ENCODE measurements around the gene PDE11A. TPM values are rescaled to one million over a fixed set of nuclear protein-coding genes. Genes with fewer than 3 reads are reported as not detected.

PDE11A gene
- total and polyA plus RNA-seq, 4 experiments from 2014 or later = not detected

- Histone ChIP-seq H3K9me3 (ENCODE audit: control insufficient read depth in 1 of 2, low read length in 2 of 2) (no peaks in the 10 kb centered on the region), H3K27me3 (ENCODE audit: insufficient read depth, low read length) (no peaks in the 10 kb centered on the region), H3K36me3 (ENCODE audit: insufficient read depth, low read length) (no peaks in the 10 kb centered on the region), H3K4me1 (ENCODE audit: insufficient read depth, low read length) (no peaks in the 10 kb centered on the region), H3K27ac (ENCODE audit: low read depth, low read length) (no peak overlapping the region), H3K4me3 (ENCODE audit: low read length in 2 of 2) (no peak overlapping the region)
- ChIA-PET POLR2A (ENCODE audit: partially characterized antibody) (no interaction called here), CTCF (ENCODE audit: partially characterized antibody) (interaction anchor here (1.0 kb wide), 1 partner anchor 12 kb away, joined by 3 read pairs; no protein-coding TSS in a partner anchor)
- Mint-ChIP-seq H3K4me1 (no peaks in the 10 kb centered on the region), H3K4me3 (no peak overlapping the region), H3K9me3 (no peaks in the 10 kb centered on the region), H3K27ac (no peak overlapping the region), H3K27me3 (peaks cover 5 to 18% of the 10 kb centered on the region in 2 donors), H3K36me3 (no peaks in the 10 kb centered on the region)
- intact Hi-C loops (cut with micrococcal nuclease) = no loop called here
- DNase-seq = no peak
Observed at GRCh38 chr2:177592945-177593344, 479.6 kb downstream of the PDE11A start.

- Histone ChIP-seq H3K36me3 (ENCODE audit: insufficient read depth, low read length) (no peaks in the 10 kb centered on the region), H3K27ac (ENCODE audit: low read depth, low read length) (no peak overlapping the region), H3K4me1 (ENCODE audit: insufficient read depth, low read length) (no peaks in the 10 kb centered on the region), H3K4me3 (ENCODE audit: low read length in 2 of 2) (no peak overlapping the region), H3K27me3 (ENCODE audit: insufficient read depth, low read length) (no peaks in the 10 kb centered on the region), H3K9me3 (ENCODE audit: control insufficient read depth in 1 of 2, low read length in 2 of 2) (no peaks in the 10 kb centered on the region)
- Mint-ChIP-seq H3K4me3 (no peak overlapping the region), H3K27ac (no peak overlapping the region), H3K4me1 (no peaks in the 10 kb centered on the region), H3K9me3 (no peaks in the 10 kb centered on the region), H3K27me3 (peaks cover 3 to 14% of the 10 kb centered on the region in 2 donors), H3K36me3 (no peaks in the 10 kb centered on the region)
- CTCF ChIA-PET (ENCODE audit: partially characterized antibody) = interaction anchor here (1.0 kb wide), 1 partner anchor 12 kb away, joined by 3 read pairs; no protein-coding TSS in a partner anchor
- intact Hi-C loops (cut with micrococcal nuclease) = no loop called here
- DNase-seq = no peak
- POLR2A ChIA-PET (ENCODE audit: partially characterized antibody) = no interaction called here
Observed at GRCh38 chr2:177592397-177592796, 480.2 kb downstream of the PDE11A start.

DNA sequence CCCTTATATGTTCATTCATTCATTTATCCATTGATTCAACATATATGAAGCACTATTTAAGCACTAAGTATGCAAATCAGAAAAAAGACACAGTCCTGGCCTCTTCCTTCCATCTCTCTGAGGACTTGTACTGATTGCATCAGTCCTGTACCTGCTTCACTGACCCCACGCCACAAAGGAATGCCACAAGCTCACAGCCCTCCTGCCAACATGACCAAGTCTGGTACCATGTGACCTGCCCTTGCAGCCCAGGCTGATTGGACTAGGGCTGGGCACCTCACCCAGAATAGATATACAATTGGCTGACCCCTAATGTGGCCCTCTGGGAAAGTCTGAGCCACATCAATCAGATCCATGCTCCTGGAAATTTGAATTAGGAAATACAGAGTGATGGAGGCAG lies 483.4 kb downstream of the PDE11A start:
- Mint-ChIP-seq H3K36me3 (no peaks in the 10 kb centered on the region), H3K4me3 (no peak overlapping the region), H3K27me3 (peaks cover 3 to 14% of the 10 kb centered on the region in 2 donors), H3K27ac (no peak overlapping the region), H3K4me1 (no peaks in the 10 kb centered on the region), H3K9me3 (no peaks in the 10 kb centered on the region)
- ChIA-PET POLR2A (ENCODE audit: partially characterized antibody) (no interaction called here), CTCF (ENCODE audit: partially characterized antibody) (no interaction called here)
- Histone ChIP-seq H3K9me3 (ENCODE audit: control insufficient read depth in 1 of 2, low read length in 2 of 2) (no peaks in the 10 kb centered on the region), H3K36me3 (ENCODE audit: insufficient read depth, low read length) (no peaks in the 10 kb centered on the region), H3K4me3 (ENCODE audit: low read length in 2 of 2) (no peak overlapping the region), H3K27me3 (ENCODE audit: insufficient read depth, low read length) (no peaks in the 10 kb centered on the region), H3K27ac (ENCODE audit: low read depth, low read length) (no peak overlapping the region), H3K4me1 (ENCODE audit: insufficient read depth, low read length) (no peaks in the 10 kb centered on the region)
- intact Hi-C loops (cut with micrococcal nuclease) = no loop called here
- DNase-seq = no peak

DNA sequence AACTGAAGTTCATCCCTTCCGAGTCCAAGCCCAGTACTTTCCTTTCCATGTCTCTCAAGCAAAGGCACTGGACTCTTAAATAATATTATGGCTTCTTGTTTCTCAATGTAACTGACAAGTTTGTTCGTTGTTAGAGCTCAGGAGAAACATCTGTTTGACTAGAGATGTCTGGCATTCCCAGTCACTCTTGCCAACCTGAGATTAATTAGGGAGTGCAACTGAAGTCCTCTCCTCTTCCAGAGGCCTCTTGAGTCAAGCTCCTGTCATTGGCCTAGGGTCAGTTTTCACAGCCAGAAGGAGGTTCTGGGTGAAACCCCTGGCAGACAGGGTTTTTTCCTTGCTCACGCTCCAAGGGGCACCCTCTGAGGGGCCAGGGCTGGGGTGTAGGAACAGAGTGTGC lies 483.9 kb downstream of the PDE11A start:
- POLR2A ChIA-PET (ENCODE audit: partially characterized antibody) = no interaction called here
- peaks cover 3 to 14% of the 10 kb centered on the region in 2 donors for H3K27me3 Mint-ChIP-seq

GRCh38 chr2:177587371-177587770 lies 485.2 kb downstream of the PDE11A start:
- CTCF ChIA-PET (ENCODE audit: partially characterized antibody) = no interaction called here
- Histone ChIP-seq H3K27me3 (ENCODE audit: insufficient read depth, low read length) (no peaks in the 10 kb centered on the region), H3K27ac (ENCODE audit: low read depth, low read length) (no peak overlapping the region), H3K9me3 (ENCODE audit: control insufficient read depth in 1 of 2, low read length in 2 of 2) (no peaks in the 10 kb centered on the region), H3K4me1 (ENCODE audit: insufficient read depth, low read length) (no peaks in the 10 kb centered on the region), H3K36me3 (ENCODE audit: insufficient read depth, low read length) (no peaks in the 10 kb centered on the region), H3K4me3 (ENCODE audit: low read length in 2 of 2) (no peak overlapping the region)
- H3K27ac Mint-ChIP-seq = no peak overlapping the region
- no peaks in the 10 kb centered on the region for H3K9me3 Mint-ChIP-seq
- no peaks in the 10 kb centered on the region for H3K4me1 Mint-ChIP-seq
- POLR2A ChIA-PET (ENCODE audit: partially characterized antibody) = no interaction called here
- intact Hi-C loops (cut with micrococcal nuclease) = no loop called here
- no peaks in the 10 kb centered on the region for H3K36me3 Mint-ChIP-seq
- DNase-seq = no peak
- peaks cover 0 to 14% of the 10 kb centered on the region in 2 donors for H3K27me3 Mint-ChIP-seq
- H3K4me3 Mint-ChIP-seq = no peak overlapping the region

More for the DNA sequence above, 483.9 kb downstream of the PDE11A start:
- H3K9me3 Mint-ChIP-seq = no peaks in the 10 kb centered on the region
- CTCF ChIA-PET (ENCODE audit: partially characterized antibody) = no interaction called here
- H3K9me3 ChIP-seq (ENCODE audit: control insufficient read depth in 1 of 2, low read length in 2 of 2) = no peaks in the 10 kb centered on the region
- H3K4me3 Mint-ChIP-seq = no peak overlapping the region
- H3K36me3 ChIP-seq (ENCODE audit: insufficient read depth, low read length) = no peaks in the 10 kb centered on the region
- no peak for DNase-seq
- H3K4me1 Mint-ChIP-seq = no peaks in the 10 kb centered on the region
- H3K27ac Mint-ChIP-seq = no peak overlapping the region
- H3K36me3 Mint-ChIP-seq = no peaks in the 10 kb centered on the region
- no peak overlapping the region for H3K27ac ChIP-seq (ENCODE audit: low read depth, low read length)
- no peaks in the 10 kb centered on the region for H3K4me1 ChIP-seq (ENCODE audit: insufficient read depth, low read length)
- H3K4me3 ChIP-seq (ENCODE audit: low read length in 2 of 2) = no peak overlapping the region
- intact Hi-C loops (cut with micrococcal nuclease) = no loop called here
- H3K27me3 ChIP-seq (ENCODE audit: insufficient read depth, low read length) = no peaks in the 10 kb centered on the region

- CTCF ChIA-PET (ENCODE audit: partially characterized antibody) = no interaction called here
- no peak overlapping the region for H3K27ac ChIP-seq (ENCODE audit: low read depth, low read length)
Observed at GRCh38 chr2:177586154-177586553, 486.4 kb downstream of the PDE11A start.

DNA sequence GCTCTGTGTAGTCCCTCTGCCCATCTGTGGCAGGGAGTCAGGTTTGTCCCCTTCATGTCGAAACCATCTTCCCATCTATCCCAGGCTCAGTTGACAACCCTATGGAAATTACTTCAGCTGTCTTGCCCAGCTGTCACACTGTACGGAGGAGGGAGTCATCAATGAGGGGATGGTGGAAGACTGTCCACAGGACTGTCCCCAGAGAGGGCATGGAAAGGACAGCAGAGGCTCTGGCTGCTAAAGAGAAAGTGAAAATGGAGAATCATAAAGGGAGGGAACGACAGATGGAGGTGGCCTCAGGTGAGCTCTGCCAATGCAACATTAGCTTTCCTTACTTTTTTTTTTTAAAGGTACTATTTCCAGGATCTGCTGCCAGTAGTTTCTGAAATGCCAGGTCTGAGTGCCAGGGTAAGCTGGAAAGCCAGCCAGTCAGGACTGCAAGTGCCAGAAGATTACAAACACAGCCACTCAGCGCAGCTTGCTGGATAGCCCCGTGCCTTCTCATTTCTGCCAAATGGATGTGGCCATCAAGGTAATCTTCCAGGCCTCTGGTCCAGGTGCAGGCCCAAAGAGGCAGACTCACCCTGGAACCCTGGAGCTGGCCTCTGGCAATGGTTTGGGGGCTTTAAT lies 487.2 kb downstream of the PDE11A start:
- Histone ChIP-seq H3K27ac (ENCODE audit: low read depth, low read length) (no peak overlapping the region), H3K4me3 (ENCODE audit: low read length in 2 of 2) (no peak overlapping the region), H3K4me1 (ENCODE audit: insufficient read depth, low read length) (no peaks in the 10 kb centered on the region), H3K27me3 (ENCODE audit: insufficient read depth, low read length) (no peaks in the 10 kb centered on the region), H3K9me3 (ENCODE audit: control insufficient read depth in 1 of 2, low read length in 2 of 2) (no peaks in the 10 kb centered on the region), H3K36me3 (ENCODE audit: insufficient read depth, low read length) (no peaks in the 10 kb centered on the region)
- peak overlapping the region in 1 of 8 donors; percentile 48 for H3K4me3 Mint-ChIP-seq
- H3K4me1 Mint-ChIP-seq = no peaks in the 10 kb centered on the region
- H3K27me3 Mint-ChIP-seq = peaks cover 0 to 5% of the 10 kb centered on the region in 2 donors
- no peak overlapping the region for H3K27ac Mint-ChIP-seq
- intact Hi-C loops (cut with micrococcal nuclease) = no loop called here
- ChIA-PET CTCF (ENCODE audit: partially characterized antibody) (no interaction called here), POLR2A (ENCODE audit: partially characterized antibody) (no interaction called here)
- no peak for DNase-seq
- peaks cover 0 to 3% (median 0%) of the 10 kb centered on the region in 8 donors for H3K9me3 Mint-ChIP-seq
- no peaks in the 10 kb centered on the region for H3K36me3 Mint-ChIP-seq

More at GRCh38 chr2:177586154-177586553, 486.4 kb downstream of the PDE11A start:
- Mint-ChIP-seq H3K4me3 (no peak overlapping the region), H3K4me1 (no peaks in the 10 kb centered on the region), H3K27me3 (peaks cover 0 to 9% of the 10 kb centered on the region in 2 donors), H3K27ac (no peak overlapping the region), H3K36me3 (no peaks in the 10 kb centered on the region), H3K9me3 (peaks cover 0 to 3% (median 0%) of the 10 kb centered on the region in 8 donors)
- Histone ChIP-seq H3K4me1 (ENCODE audit: insufficient read depth, low read length) (no peaks in the 10 kb centered on the region), H3K9me3 (ENCODE audit: control insufficient read depth in 1 of 2, low read length in 2 of 2) (no peaks in the 10 kb centered on the region), H3K36me3 (ENCODE audit: insufficient read depth, low read length) (no peaks in the 10 kb centered on the region), H3K4me3 (ENCODE audit: low read length in 2 of 2) (no peak overlapping the region), H3K27me3 (ENCODE audit: insufficient read depth, low read length) (no peaks in the 10 kb centered on the region)
- no peak for DNase-seq
- intact Hi-C loops (cut with micrococcal nuclease) = no loop called here
- POLR2A ChIA-PET (ENCODE audit: partially characterized antibody) = no interaction called here
